GM18873 (cell line): ENCODE measurements around the gene VPS51.
A peak's percentile ranks its signal among the peaks of the same experiment; 100 is the strongest.
"Not testable (repeated sequence)": the region's sequence is repeated elsewhere in the genome, so short reads cannot be mapped to it uniquely, and the experiment has no call there.

Experiments
- ATAC-seq: cut with Tn5 transposase; IDR thresholded peaks from one replicate; pipeline ENCODE4 v1.9.1; 2021; ENCODE audit warnings: mild to moderate bottlenecking, moderate library complexity, moderate number of reproducible peaks; ENCODE audit not compliant: unreplicated experiment, low FRiP score

Gene VPS51

GRCh38 chr11:65118097-65118837 lies 22.3 kb downstream of the VPS51 start:
- no peak for ATAC-seq

GRCh38 chr11:65118891-65119669 lies 23.1 kb downstream of the VPS51 start:
- ATAC-seq: not testable (repeated sequence)

- ATAC-seq: no peak
These were observed 23.6 kb downstream of the VPS51 start for GRCh38 chr11:65119670-65119995.

GRCh38 chr11:65120831-65121230 lies 24.8 kb downstream of the VPS51 start:
- no peak for ATAC-seq

GRCh38 chr11:65121447-65121864 lies 25.4 kb downstream of the VPS51 start:
- no peak for ATAC-seq

- ATAC-seq: peak; percentile 56
These were observed 26.1 kb downstream of the VPS51 start, which contains the start of the genes FAU and MRPL49 for GRCh38 chr11:65121865-65122696. TSS of gene FAU (minus strand) at chr11:65122134. CDS start at chr11:65121813, 321 bp downstream. TSS of gene MRPL49 (plus strand) at chr11:65122321. CDS start at chr11:65122347, 26 bp downstream.

- no peak for ATAC-seq
These were observed 28.6 kb downstream of the VPS51 start for GRCh38 chr11:65124480-65125196.

GRCh38 chr11:65125197-65126056 lies 29.4 kb downstream of the VPS51 start:
- no peak for ATAC-seq

- ATAC-seq: no peak
These were observed 30.7 kb downstream of the VPS51 start for GRCh38 chr11:65126624-65127274.

GRCh38 chr11:65127473-65128181 lies 31.6 kb downstream of the VPS51 start:
- no peak for ATAC-seq

- no peak for ATAC-seq
These were observed 32.5 kb downstream of the VPS51 start for GRCh38 chr11:65128182-65129145.

GRCh38 chr11:65129649-65130441 lies 33.8 kb downstream of the VPS51 start:
- ATAC-seq: no peak

GRCh38 chr11:65130631-65131416 lies 34.8 kb downstream of the VPS51 start:
- no peak for ATAC-seq

- no peak for ATAC-seq
These were observed 35.4 kb downstream of the VPS51 start for GRCh38 chr11:65131417-65131776.

- no peak for ATAC-seq
These were observed 35.9 kb downstream of the VPS51 start for GRCh38 chr11:65131895-65132237.
